ENCODE measurements around the gene SEMA6D.

The SEMA6D gene

DNA sequence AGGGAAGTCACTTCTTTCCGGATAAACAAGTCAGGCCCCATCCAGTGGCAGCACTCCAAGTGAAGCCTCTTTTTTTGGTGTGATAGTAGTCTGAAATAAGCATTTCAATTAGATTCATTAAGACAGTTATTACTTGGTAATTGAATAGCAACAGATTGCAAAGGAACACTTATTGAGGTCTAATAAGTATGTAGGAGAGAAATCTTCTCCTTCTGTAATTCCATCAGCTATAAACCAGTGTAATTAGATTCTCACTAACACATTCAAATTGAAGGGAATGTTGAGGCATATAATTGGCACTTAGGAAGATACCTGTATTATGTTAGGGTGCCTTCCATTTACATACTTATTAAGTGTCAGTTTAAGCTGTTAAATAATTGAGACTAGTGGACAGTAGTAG lies 73.9 kb downstream of the SEMA6D start:
- no peak for DNase-seq

DNA sequence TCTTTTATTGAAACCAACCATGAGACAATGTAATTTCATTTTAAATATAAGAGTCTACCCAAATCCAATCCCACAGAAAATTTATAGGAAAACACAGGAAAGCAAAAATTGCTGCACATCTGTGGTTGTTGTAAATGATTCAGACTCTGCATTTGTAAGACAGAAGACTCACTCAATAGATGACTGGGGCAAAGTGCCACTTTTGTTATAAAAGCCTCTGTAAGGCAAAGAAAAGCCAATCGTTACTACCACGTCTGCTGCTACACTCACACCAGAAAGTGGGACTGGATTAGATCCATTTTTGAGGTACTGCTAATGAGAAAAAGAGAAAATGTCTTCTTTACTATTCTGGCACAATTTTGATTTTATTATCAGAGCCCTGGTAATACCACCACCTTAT lies 74.9 kb downstream of the SEMA6D start:
- DNase-seq = no peak

DNA sequence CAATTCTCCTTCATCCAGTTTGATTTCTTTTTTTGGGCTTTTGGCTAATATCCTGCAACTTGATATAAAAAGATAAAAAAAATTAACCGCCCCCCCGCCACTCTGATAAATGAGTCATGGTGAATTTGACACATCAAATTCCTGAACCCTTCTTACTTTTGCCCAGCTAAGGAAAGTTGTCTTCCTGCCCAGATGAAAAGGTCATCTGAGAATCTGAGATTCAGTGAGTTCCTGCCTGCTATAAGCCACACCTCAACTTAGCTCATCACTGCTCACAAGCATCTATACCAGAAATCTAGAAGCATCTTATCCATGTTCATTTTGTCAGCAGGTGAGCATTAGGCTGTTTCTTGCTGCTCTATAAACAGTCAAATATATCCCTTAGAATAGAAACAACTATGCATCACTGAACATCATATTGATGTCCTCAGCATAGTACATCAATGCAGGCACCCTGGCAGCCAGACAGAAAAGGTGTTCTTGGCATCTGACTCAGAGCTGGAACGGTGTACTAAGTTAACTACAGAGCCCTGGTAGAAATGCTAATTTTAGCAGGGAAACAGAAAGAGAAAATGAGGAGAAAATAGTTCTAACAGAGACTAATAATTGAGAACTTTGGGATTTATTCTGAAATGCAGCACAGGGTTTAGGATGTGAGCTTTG lies 77.1 kb downstream of the SEMA6D start:
- no peak for DNase-seq

DNA sequence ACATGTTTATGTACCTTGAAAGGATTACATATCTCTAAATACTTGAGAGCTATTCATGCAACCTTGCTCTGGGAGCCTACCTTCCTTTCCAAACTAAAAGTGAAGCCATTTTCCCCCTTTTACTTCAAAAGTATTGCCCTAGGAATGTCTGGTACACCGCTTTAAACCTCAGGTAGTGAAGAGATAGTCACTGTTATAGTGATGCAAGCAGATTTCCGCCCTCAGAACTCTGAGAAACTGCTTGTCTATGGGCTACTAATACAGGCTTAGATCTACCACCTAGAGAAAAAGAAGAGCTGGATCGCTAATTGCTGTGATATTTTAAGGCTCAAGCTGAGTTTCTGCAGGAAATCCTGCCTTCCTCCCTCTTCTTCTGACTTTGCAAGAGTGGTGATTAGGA lies 78.6 kb downstream of the SEMA6D start:
- no peak for DNase-seq

- no peak for DNase-seq
These were observed 79.0 kb downstream of the SEMA6D start for GRCh38 chr15:47796339-47796738.

GRCh38 chr15:47796830-47797229 lies 79.5 kb downstream of the SEMA6D start:
- no peak for DNase-seq

- DNase-seq = no peak
These were observed 84.2 kb downstream of the SEMA6D start for GRCh38 chr15:47801522-47801921.

DNA sequence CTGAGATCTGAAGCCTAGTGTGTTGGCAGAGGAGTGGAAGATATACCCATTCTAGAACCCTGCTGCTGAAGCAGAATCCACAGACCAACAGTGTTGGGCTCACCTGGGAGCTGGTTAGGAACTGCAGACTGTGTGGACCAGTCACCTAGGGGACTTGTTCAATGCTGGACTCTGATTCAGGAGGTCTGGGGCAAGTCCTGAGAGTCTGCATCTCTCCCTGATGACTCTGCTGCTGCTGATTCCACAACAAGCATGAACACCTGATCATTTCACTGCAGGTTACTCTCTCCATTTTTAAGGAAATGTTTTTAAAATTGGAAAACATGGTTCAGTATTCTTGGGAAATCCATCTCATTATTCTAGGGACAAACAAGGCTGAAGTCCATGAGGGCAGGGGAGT lies 84.9 kb downstream of the SEMA6D start:
- no peak for DNase-seq

GRCh38 chr15:47803767-47804166 lies 86.5 kb downstream of the SEMA6D start:
- no peak for DNase-seq

DNA sequence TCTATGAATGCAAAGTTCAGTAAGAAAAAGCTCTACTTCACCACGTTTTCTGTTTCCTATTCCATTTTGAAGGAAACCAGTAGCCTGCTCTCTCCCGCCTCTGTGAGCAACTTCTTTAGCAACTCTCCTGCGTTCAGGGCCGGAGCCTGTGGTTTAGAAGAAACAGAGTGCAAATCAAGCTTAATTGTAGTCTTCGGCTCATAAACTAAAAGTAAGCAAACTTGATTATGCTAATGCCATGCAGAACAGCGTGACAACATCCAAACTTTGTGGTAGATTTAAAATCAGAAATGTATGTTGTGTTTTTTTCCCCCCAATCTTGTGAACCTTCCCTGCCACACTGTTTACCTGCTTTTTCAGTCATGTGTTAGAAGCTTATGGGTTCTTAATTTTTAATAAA lies 87.4 kb downstream of the SEMA6D start:
- no peak for DNase-seq

GRCh38 chr15:47806008-47806407 lies 88.7 kb downstream of the SEMA6D start:
- DNase-seq = no peak

- no peak for DNase-seq
These were observed 93.9 kb downstream of the SEMA6D start for GRCh38 chr15:47811172-47811571.

DNA sequence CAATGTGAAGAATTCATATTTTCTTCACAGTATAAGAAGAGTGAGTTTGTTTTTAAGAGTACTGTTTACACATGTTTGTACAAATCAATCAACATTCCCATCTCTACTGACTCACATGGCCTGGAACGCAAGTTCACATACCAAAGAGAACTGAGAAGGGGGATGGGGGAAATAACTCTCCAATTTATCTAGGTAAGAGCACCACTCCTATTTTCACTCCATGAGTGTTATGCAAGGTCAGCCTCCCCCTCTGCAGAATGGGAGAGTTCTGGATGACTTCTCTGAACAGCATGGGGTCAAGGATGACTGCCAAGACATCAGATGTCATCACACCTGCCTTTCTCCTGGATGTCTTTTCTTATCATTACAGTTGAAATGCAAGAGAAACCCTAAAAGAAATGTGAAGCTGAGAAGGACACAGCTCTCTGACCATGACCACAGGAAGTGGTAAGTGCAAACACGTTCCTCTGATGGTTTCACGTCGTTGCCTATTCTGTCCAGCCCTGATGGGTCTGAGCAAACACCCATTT lies 95.2 kb downstream of the SEMA6D start:
- no peak for DNase-seq

DNA sequence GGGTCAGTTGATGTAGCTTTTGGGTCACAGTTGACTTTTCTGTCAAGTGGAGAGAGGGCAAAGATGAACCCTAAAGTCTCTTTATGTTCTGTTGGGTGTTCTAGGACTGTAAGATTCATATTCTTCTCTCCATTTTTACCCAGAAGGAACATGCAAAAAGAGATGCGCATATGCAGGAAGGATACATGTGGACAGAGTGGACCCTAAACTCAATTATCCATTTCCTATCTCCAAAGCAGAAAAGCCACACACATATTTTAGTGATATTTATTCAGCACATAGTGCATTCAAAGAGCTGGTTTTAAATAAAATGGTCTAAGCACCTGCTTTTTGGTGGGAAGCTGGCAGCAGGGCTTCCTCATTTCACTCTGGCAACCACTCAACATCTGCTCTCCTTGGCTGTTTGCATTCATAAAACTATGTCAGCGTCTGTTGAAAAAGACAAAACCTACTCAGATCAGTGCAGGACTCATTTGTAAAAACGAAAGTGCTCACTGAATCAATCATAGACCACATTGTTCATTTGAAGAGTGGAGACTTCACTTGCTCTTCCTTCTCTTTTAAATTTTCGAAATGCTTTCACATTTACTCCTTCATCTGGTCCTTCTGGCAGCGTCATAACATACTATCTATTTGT lies 96.6 kb downstream of the SEMA6D start:
- no peak for DNase-seq

DNA sequence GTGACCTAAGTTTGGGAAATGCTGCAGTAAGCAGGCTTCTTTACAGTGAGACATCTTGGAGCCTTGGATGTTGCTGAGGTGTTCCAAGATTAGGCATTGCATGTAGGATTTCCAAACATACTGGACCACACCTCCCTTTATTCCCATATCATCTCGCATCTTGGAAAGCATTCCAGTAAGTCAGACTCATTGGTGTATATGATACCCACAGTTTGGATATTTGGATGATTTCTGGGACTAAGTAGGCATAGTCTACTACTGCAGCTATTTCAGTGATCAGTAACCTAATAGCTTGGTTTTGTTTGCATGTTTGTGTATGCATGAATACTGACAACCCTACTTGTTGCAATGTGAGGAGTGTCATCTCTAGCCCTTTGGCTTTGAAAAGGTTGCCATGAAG lies 97.3 kb downstream of the SEMA6D start:
- DNase-seq = no peak

DNA sequence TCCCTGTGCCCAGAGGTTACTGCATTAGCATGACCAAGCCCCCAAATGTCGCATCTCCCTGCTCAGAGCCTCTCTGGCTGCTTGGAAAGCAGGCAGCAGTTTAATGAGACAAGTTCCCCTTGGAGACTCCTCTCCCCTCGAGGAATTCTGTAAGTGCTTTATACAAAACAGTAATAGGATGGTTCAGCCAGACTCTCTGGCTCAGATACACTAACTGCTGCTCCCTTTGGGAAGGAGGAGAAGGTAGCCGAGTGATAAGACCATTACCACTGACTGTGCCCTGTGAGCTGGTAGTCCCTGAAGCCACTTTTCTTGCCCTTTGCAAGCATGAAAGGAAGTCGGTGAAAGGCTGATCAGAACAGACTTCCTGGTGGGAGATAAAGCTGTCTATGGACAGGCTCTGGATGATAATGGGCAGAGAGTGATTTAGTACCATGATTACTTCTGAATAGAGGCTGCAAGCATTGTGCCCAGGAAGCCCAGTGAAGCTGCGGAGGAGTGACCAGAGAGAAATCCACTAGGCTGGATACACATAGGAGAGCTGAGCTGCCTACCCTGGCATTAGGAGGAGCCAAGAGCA lies 100.8 kb downstream of the SEMA6D start:
- no peak for DNase-seq

- DNase-seq = no peak
These were observed 101.9 kb downstream of the SEMA6D start for GRCh38 chr15:47819158-47819557.

GRCh38 chr15:47820057-47820746 lies 102.9 kb downstream of the SEMA6D start:
- no peak for DNase-seq

DNA sequence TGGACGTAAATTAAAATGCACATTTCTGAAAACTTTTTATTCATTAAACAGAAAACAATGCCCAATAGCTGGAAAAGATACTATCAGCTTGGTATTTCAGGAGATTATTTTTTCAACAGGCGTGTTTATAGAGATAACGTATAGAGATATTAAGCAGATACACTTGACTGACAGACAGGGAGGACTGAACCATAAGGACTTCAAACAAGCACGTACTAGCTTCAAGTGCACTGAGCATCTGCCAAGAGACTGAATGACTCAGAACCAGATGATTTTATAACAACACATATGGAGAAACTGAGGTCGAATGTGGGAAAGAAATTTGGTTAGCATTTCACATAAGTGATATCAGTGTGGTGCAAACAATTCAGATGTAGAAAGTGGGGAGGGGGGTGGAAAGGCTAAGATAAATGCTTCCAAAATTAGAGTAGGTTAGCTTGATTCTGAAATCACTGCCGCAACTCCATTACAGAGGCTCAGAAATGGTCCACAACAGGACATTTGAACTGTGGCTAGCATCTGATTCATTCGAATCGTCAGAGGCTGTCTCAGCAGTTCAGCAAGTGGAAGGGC lies 103.5 kb downstream of the SEMA6D start:
- DNase-seq = no peak

- no peak for DNase-seq
These were observed 104.7 kb downstream of the SEMA6D start for GRCh38 chr15:47822048-47822447.

Data from stimulated activated CD4-positive, alpha-beta T cell treated with anti-CD3 and anti-CD28 coated beads, Interleukin-12 subunit alpha, Interleukin-12 subunit beta, amount 100 ng/mL, for 4 hours (primary cell).